H9 (cell line): ENCODE data around the gene ZMIZ1. TPM values are rescaled to one million over a fixed set of nuclear protein-coding genes. Genes with fewer than 3 reads are reported as not detected.

ENCODE experiments used
- DNase-seq: peaks from one replicate; pipeline ENCODE4 v3.0.0-alpha.2; 2017
- H2AFZ ChIP-seq: one replicate; pipeline ENCODE4 v1.6.1; 2013; ENCODE audit warnings: mild to moderate bottlenecking, low read length, control low read depth, moderate library complexity
- H2AK5ac ChIP-seq: 2 replicates; pipeline ENCODE4 v1.6.1; 2013; ENCODE audit warnings: low read length, control low read depth, mixed read lengths; ENCODE audit not compliant: insufficient read length
- H2BK120ac ChIP-seq: one replicate; pipeline ENCODE4 v1.6.1; 2013; ENCODE audit warnings: low read depth, mild to moderate bottlenecking, low read length, control low read depth, inconsistent platforms; ENCODE audit not compliant: poor library complexity, severe bottlenecking
- H2BK12ac ChIP-seq: 2 replicates; pipeline ENCODE4 v1.6.1; 2013; ENCODE audit warnings: low read length, control low read depth, mixed read lengths, low read depth; ENCODE audit not compliant: insufficient read length
- H2BK15ac ChIP-seq: 2 replicates; pipeline ENCODE4 v1.6.1; 2013; ENCODE audit warnings: low read depth, low read length, control low read depth
- H2BK20ac ChIP-seq: one replicate; pipeline ENCODE4 v1.6.1; 2013; ENCODE audit warnings: low read depth, mild to moderate bottlenecking, low read length, control low read depth, inconsistent platforms; ENCODE audit not compliant: poor library complexity, severe bottlenecking
- H2BK5ac ChIP-seq: 2 replicates; pipeline ENCODE4 v1.6.1; 2013; ENCODE audit warnings: low read length, control low read depth, mixed read lengths; ENCODE audit not compliant: insufficient read length
- H3K14ac ChIP-seq: 2 replicates; pipeline ENCODE4 v1.6.1; 2013; ENCODE audit warnings: low read length, control low read depth; ENCODE audit not compliant: insufficient read depth
- H3K18ac ChIP-seq: 2 replicates; pipeline ENCODE4 v1.6.1; 2013; ENCODE audit warnings: low read depth, mild to moderate bottlenecking, mixed read lengths, low read length, control low read depth; ENCODE audit not compliant: insufficient read length
- H3K23ac ChIP-seq: 2 replicates; pipeline ENCODE4 v1.6.1; 2013; ENCODE audit warnings: low read length, control low read depth, mixed read lengths, low read depth; ENCODE audit not compliant: insufficient read length
- H3K23me2 ChIP-seq: 2 replicates; pipeline ENCODE4 v1.6.1; 2013; ENCODE audit warnings: low read depth, mild to moderate bottlenecking, mixed read lengths, low read length, control low read depth; ENCODE audit not compliant: insufficient read length, poor library complexity, severe bottlenecking
- H3K27ac ChIP-seq: 2 replicates; pipeline ENCODE4 v1.5.1; 2013; ENCODE audit warnings: low read length, control low read depth, mixed read lengths, low read depth; ENCODE audit not compliant: insufficient read length
- H3K27me3 ChIP-seq: 2 replicates; pipeline ENCODE4 v1.6.1; 2013; ENCODE audit warnings: low read length, control low read depth, inconsistent platforms; ENCODE audit not compliant: insufficient read depth
- H3K4ac ChIP-seq: 2 replicates; pipeline ENCODE4 v1.6.1; 2013; ENCODE audit warnings: low read depth, mild to moderate bottlenecking, control low read depth, inconsistent platforms, low read length, moderate library complexity
- H3K4me1 ChIP-seq: 2 replicates; pipeline ENCODE4 v1.6.1; 2013; ENCODE audit warnings: low read length, control low read depth, inconsistent platforms; ENCODE audit not compliant: insufficient read depth
- H3K4me2 ChIP-seq: 2 replicates; pipeline ENCODE4 v1.6.1; 2013; ENCODE audit warnings: low read length, control low read depth, mixed read lengths; ENCODE audit not compliant: insufficient read length, insufficient read depth
- H3K56ac ChIP-seq: 2 replicates; pipeline ENCODE4 v1.6.1; 2013; ENCODE audit warnings: low read depth, mild to moderate bottlenecking, mixed read lengths, low read length, control low read depth; ENCODE audit not compliant: insufficient read length
- H3K79me1 ChIP-seq: 2 replicates; pipeline ENCODE4 v1.6.1; 2013; ENCODE audit warnings: low read depth, mild to moderate bottlenecking, moderate library complexity, low read length, control low read depth, inconsistent platforms; ENCODE audit not compliant: insufficient read depth, poor library complexity, severe bottlenecking
- H3K79me2 ChIP-seq: 2 replicates; pipeline ENCODE4 v1.6.1; 2013; ENCODE audit warnings: low read length, control low read depth, inconsistent platforms; ENCODE audit not compliant: insufficient read depth
- H3K9ac ChIP-seq: 2 replicates; pipeline ENCODE4 v1.6.1; 2013; ENCODE audit warnings: low read length, control low read depth, mixed read lengths; ENCODE audit not compliant: insufficient read length; ENCODE audit errors: extremely low read depth
- H3K9me3 ChIP-seq: one replicate; pipeline ENCODE4 v1.6.1; 2013; ENCODE audit warnings: low read depth, low read length, inconsistent platforms; ENCODE audit not compliant: control insufficient read depth
- H3T11ph ChIP-seq: one replicate; pipeline ENCODE4 v1.6.1; 2013; ENCODE audit warnings: mild to moderate bottlenecking, low read length, control low read depth, inconsistent platforms
- H4K20me1 ChIP-seq: one replicate; pipeline ENCODE4 v1.6.1; 2013; ENCODE audit not compliant: control insufficient read depth, insufficient read length, insufficient read depth
- H4K5ac ChIP-seq: 2 replicates; pipeline ENCODE4 v1.6.1; 2013; ENCODE audit warnings: low read depth, mild to moderate bottlenecking, mixed read lengths, low read length, control low read depth; ENCODE audit not compliant: insufficient read length
- H4K8ac ChIP-seq: replicated peaks from 2 replicates; pipeline ENCODE4 v1.6.1; 2013; ENCODE audit warnings: low read length, control low read depth, mixed read lengths, low read depth; ENCODE audit not compliant: insufficient read length
- H4K91ac ChIP-seq: 2 replicates; pipeline ENCODE4 v1.6.1; 2013; ENCODE audit warnings: low read depth, mild to moderate bottlenecking, moderate library complexity, mixed read lengths, low read length, control low read depth; ENCODE audit not compliant: insufficient read length
- H3K27ac Mint-ChIP-seq, 3 experiments: 2 replicates in 2 of 3; 3 replicates in 1 of 3; pipeline ENCODE4 v1.8.0; 2020 to 2021; ENCODE audit warnings: mixed read lengths in 3 of 3, mild to moderate bottlenecking in 1 of 3, moderate library complexity in 1 of 3
- H3K27me3 Mint-ChIP-seq: 2 replicates; pipeline ENCODE4 v1.8.0; 2021; ENCODE audit warnings: low read depth, mild to moderate bottlenecking, moderate library complexity, mixed read lengths
- H3K36me3 Mint-ChIP-seq, 3 experiments: 2 replicates in 2 of 3; 3 replicates in 1 of 3; pipeline ENCODE4 v1.8.0; 2020 to 2021; ENCODE audit warnings: low read depth in 3 of 3, mixed read lengths in 3 of 3; ENCODE audit not compliant: insufficient read depth in 1 of 3
- H3K4me1 Mint-ChIP-seq, 2 experiments: 2 replicates each; pipeline ENCODE4 v1.8.0; 2020; ENCODE audit warnings: mixed read lengths in 2 of 2
- H3K4me3 Mint-ChIP-seq, 2 experiments: 2 replicates in 1 of 2; 3 replicates in 1 of 2; pipeline ENCODE4 v1.8.0; 2020 to 2021; ENCODE audit warnings: mild to moderate bottlenecking in 2 of 2, mixed read lengths in 2 of 2, moderate library complexity in 1 of 2
- H3K9me3 Mint-ChIP-seq, 2 experiments: 2 replicates in 1 of 2; 3 replicates in 1 of 2; pipeline ENCODE4 v1.8.0; 2020; ENCODE audit warnings: mild to moderate bottlenecking in 2 of 2, mixed read lengths in 2 of 2, moderate library complexity in 1 of 2
- CTCF ChIP-seq: fragments of 200-600 bp; sonication (generic); conservative IDR thresholded peaks from 3 replicates; pipeline ENCODE4 v1.8.0; 2021; ENCODE audit warnings: antibody characterized with exemption, mild to moderate bottlenecking
- WGBS: extraction: QIAGEN DNeasy Blood & Tissue Kit; methylation state at CpG from one replicate; pipeline ENCODE4 v1.1.7; 2013; ENCODE audit warnings: missing lambda C conversion rate, low lambda C conversion rate, mixed read lengths; ENCODE audit not compliant: insufficient read length; ENCODE audit errors: extremely low coverage; 5-methylcytosine and 5-hydroxymethylcytosine counted together
- total RNA-seq: library from RNA; stranded (reverse); gene quantifications from 2 replicates; pipeline ENCODE4 v1.2.1, GENCODE V29; 2021

Gene ZMIZ1
- total RNA-seq, 1 experiment from 2014 or later, result 36.9 TPM

GRCh38 chr10:79252971-79253370, 184.2 kb downstream of the ZMIZ1 start:
- Histone ChIP-seq H4K5ac (no peak overlapping the region), H4K8ac (no peak overlapping the region), H3K4me1 (no peaks in the 10 kb centered on the region), H3K27me3 (no peaks in the 10 kb centered on the region), H3K18ac (no peak overlapping the region), H2BK12ac (no peak overlapping the region), H3K23ac (no peak overlapping the region), H3K56ac (no peak overlapping the region), H3K4ac (no peak overlapping the region), H4K20me1 (peaks cover 3% of the 10 kb centered on the region), H2BK5ac (no peak overlapping the region), H3K14ac (no peak overlapping the region; the same call in 1 of the 2 replicates), H3T11ph (no peak overlapping the region), H2BK20ac (no peak overlapping the region), H2AK5ac (no peak overlapping the region), H2BK15ac (no peak overlapping the region), H3K9ac (no peak overlapping the region), H4K91ac (no peak overlapping the region), H3K27ac (no peak overlapping the region), H3K79me2 (no peaks in the 10 kb centered on the region), H3K9me3 (no peaks in the 10 kb centered on the region), H3K23me2 (no peaks in the 10 kb centered on the region), H2AFZ (no peak overlapping the region), H3K4me2 (no peak overlapping the region), H3K79me1 (no peaks in the 10 kb centered on the region), H2BK120ac (no peak overlapping the region)
- Mint-ChIP-seq H3K4me3 (no peak overlapping the region), H3K27ac (no peak overlapping the region), H3K4me1 (peaks cover 7 to 13% of the 10 kb centered on the region in 2 experiments), H3K36me3 (peaks cover 0 to 3% (median under 1%) of the 10 kb centered on the region in 3 experiments; a peak in 1 of 7 replicates), H3K27me3 (peaks cover 2% of the 10 kb centered on the region), H3K9me3 (no peaks in the 10 kb centered on the region)
- WGBS, result no CpG with 5 or more reads among the region's 4 CpGs
- TF ChIP-seq CTCF, result no peak
- no peak for DNase-seq
